ENCODE results near the gene AOPEP.

DNA sequence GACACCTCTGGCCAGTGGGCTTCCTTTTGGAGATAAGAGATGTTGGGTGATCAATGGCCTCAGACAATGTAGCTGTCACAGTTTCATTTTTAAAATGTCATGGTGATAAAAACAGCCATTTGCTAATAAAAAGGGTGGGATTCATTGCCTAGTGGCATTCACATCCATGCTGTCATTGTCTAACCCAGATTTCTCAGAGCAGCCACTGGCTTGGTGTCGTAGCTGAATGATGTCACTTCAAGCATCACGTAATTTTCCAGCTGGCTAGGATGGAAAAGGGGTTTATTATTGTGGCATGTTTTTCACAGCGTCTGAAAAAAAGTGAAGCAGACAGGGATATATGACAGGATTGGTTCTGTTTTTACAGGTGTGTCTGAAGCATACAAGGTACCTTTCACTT, 184.7 kb downstream of the AOPEP start:
- TF ChIP-seq, protein P1, sequence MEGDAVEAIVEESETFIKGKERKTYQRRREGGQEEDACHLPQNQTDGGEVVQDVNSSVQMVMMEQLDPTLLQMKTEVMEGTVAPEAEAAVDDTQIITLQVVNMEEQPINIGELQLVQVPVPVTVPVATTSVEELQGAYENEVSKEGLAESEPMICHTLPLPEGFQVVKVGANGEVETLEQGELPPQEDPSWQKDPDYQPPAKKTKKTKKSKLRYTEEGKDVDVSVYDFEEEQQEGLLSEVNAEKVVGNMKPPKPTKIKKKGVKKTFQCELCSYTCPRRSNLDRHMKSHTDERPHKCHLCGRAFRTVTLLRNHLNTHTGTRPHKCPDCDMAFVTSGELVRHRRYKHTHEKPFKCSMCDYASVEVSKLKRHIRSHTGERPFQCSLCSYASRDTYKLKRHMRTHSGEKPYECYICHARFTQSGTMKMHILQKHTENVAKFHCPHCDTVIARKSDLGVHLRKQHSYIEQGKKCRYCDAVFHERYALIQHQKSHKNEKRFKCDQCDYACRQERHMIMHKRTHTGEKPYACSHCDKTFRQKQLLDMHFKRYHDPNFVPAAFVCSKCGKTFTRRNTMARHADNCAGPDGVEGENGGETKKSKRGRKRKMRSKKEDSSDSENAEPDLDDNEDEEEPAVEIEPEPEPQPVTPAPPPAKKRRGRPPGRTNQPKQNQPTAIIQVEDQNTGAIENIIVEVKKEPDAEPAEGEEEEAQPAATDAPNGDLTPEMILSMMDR (IDR thresholded peaks at IDR 0.05): no peak
- TF ChIP-seq, protein P2, sequence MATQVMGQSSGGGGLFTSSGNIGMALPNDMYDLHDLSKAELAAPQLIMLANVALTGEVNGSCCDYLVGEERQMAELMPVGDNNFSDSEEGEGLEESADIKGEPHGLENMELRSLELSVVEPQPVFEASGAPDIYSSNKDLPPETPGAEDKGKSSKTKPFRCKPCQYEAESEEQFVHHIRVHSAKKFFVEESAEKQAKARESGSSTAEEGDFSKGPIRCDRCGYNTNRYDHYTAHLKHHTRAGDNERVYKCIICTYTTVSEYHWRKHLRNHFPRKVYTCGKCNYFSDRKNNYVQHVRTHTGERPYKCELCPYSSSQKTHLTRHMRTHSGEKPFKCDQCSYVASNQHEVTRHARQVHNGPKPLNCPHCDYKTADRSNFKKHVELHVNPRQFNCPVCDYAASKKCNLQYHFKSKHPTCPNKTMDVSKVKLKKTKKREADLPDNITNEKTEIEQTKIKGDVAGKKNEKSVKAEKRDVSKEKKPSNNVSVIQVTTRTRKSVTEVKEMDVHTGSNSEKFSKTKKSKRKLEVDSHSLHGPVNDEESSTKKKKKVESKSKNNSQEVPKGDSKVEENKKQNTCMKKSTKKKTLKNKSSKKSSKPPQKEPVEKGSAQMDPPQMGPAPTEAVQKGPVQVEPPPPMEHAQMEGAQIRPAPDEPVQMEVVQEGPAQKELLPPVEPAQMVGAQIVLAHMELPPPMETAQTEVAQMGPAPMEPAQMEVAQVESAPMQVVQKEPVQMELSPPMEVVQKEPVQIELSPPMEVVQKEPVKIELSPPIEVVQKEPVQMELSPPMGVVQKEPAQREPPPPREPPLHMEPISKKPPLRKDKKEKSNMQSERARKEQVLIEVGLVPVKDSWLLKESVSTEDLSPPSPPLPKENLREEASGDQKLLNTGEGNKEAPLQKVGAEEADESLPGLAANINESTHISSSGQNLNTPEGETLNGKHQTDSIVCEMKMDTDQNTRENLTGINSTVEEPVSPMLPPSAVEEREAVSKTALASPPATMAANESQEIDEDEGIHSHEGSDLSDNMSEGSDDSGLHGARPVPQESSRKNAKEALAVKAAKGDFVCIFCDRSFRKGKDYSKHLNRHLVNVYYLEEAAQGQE (IDR thresholded peaks at IDR 0.05; ENCODE audit: insufficient read depth in 1 of 2, low read depth in 2 of 2, low read length in 1 of 2): no peak
- TF ChIP-seq POLR2AphosphoS5 (IDR thresholded peaks at IDR 0.05; ENCODE audit: low read depth, low read length): no peak
- TF ChIP-seq SIN3A (IDR thresholded peaks at IDR 0.05; ENCODE audit: borderline replicate concordance, insufficient read depth, low read depth, low read length): no peak
- no peak for TF ChIP-seq TCF7L2 (IDR thresholded peaks at IDR 0.05; ENCODE audit: low read depth, low read length)

All from Panc1 (cell line).